ENCODE results near the gene PLA2G2D.

PLA2G2D gene

DNA sequence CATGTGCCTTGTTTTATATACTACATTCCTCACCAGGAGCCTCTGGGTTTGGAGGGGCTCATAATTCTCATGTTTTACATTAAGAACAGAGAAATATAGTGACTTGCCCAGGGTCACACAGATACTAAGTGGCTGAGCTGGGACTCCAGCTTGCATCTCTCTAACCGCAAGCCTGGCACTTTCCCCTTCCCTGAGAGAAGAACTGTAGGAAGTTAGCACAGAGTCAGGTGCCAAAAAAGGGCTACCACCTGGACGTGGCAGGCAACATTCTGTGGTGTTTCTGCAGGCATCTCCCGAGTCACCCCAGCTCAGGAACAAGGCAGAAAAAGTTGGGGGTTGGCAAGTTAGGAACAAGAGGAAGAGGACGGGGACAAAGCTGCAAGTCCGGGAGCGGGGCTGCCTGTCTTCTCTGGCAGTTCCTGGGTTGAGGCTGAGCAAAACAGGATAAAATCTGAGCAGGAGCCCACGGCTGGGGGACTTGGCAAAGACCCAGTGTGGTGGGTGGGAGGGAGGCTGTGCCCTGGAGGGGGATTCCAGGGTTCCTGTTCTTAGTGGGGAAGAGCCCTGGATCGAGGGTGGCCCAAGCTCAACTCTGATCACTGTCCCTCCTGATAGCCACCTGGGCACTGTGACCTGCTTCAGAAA is 39.6 kb downstream of the PLA2G2D start:
- Histone ChIP-seq H3K27me3 (ENCODE audit: control insufficient read depth, insufficient read depth, low read length) (peaks cover 51% of the 10 kb centered on the region), H3K9ac (ENCODE audit: low read depth, low read length) (no peak overlapping the region), H3K9me3 (replicated peaks; ENCODE audit: low read length) (no peaks in the 10 kb centered on the region), H3K4me2 (ENCODE audit: low read length) (no peak overlapping the region), H3K4me3 (ENCODE audit: low read length) (no peak overlapping the region), H3K36me3 (ENCODE audit: insufficient read depth, low read length) (no peaks in the 10 kb centered on the region), H3K4me1 (ENCODE audit: control insufficient read depth, insufficient read depth, low read length) (no peaks in the 10 kb centered on the region)

DNA sequence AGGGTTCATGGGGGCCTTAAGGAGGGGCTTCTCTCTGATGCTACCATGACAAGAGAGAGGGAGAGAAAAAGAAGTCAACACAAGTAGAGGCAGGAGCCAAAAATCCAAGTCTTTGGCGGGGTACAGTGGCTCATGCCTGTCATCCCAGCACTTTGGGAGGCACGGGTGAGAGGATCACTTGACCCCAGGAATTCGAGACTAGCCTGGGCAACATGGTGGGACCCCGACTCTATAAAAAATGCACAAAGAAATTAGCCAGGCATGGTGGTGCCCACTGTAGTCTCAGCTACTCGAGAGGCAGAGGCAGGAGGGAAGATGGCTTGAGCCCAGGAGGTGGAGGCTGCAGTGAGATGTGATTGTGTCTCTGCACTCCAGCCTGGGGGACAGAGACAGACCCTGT is 40.6 kb downstream of the PLA2G2D start:
- Histone ChIP-seq H3K4me1 (ENCODE audit: control insufficient read depth, insufficient read depth, low read length) (no peaks in the 10 kb centered on the region), H3K4me3 (ENCODE audit: low read length) (no peak overlapping the region), H3K9me3 (replicated peaks; ENCODE audit: low read length) (no peaks in the 10 kb centered on the region), H3K4me2 (ENCODE audit: low read length) (no peak overlapping the region), H3K36me3 (ENCODE audit: insufficient read depth, low read length) (no peaks in the 10 kb centered on the region), H3K27me3 (ENCODE audit: control insufficient read depth, insufficient read depth, low read length) (peaks cover 44% of the 10 kb centered on the region), H3K9ac (ENCODE audit: low read depth, low read length) (no peak overlapping the region)

DNA sequence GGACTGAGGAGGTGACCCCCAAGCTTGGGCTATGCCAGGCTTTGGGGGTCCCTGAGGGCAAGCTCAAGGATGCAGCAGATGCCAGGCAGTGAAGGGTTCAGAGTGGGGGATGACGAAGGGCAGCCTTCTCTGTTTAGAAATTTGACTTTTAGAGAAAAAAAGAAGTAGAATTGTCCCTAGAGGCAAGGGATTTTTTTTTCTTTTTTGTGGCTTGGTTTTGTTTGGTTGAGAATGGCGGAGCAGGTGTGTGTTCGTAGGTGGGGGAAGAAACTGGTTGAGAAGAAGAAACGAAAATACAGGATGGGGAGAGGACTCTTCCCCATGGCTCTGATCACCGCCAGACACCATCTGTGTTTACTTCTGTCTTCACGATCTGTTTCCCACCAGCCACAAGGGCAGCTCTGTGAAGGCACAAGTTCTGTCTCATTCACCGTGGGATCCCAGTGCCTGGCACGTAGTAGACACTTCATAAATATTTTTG is 41.1 kb downstream of the PLA2G2D start:
- no peaks in the 10 kb centered on the region for H3K4me1 ChIP-seq (ENCODE audit: control insufficient read depth, insufficient read depth, low read length)
- H3K9me3 ChIP-seq (replicated peaks; ENCODE audit: low read length): no peaks in the 10 kb centered on the region
- H3K4me3 ChIP-seq (ENCODE audit: low read length): no peak overlapping the region
- H3K4me2 ChIP-seq (ENCODE audit: low read length): no peak overlapping the region
- H3K27me3 ChIP-seq (ENCODE audit: control insufficient read depth, insufficient read depth, low read length): peaks cover 44% of the 10 kb centered on the region
- H3K36me3 ChIP-seq (ENCODE audit: insufficient read depth, low read length): no peaks in the 10 kb centered on the region
- no peak overlapping the region for H3K9ac ChIP-seq (ENCODE audit: low read depth, low read length)

DNA sequence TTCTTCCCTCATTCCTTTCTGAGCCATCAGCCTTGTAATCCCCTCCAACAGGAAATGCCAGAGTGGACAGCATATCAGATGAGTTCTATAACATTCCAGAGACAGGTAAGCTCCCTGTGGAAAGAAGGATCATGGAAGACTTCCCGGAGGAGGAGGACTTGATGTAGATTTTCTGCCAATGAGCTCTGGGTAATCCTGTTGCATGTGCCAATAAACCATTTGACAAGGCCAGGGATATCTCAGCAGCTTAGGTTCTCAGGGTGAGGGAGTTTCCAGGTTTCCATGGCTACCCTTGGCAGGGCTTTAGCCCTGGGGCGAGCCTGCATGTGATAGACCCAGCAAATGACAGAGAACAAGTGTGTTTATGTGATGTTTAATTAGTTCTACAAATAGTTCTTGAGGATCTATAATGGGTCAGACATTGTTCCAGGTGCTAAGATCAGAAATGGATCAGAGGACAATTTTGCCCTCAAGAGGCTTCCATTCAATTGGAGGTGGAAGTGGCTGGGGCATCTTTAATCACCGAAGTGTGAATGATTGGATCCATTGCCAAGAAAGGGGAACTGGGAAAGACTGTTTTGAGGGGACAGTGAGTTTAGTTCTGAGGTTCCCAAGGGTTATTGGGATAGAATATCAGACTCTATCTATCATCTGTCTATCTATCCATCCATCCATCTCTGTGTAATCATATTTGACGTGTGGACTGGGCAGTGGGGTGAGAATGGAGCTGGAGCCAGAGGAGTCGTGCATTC is 42.5 kb downstream of the PLA2G2D start:
- Histone ChIP-seq H3K9me3 (replicated peaks; ENCODE audit: low read length) (no peaks in the 10 kb centered on the region), H3K4me2 (ENCODE audit: low read length) (no peak overlapping the region), H3K27me3 (ENCODE audit: control insufficient read depth, insufficient read depth, low read length) (peaks cover 41% of the 10 kb centered on the region), H3K4me1 (ENCODE audit: control insufficient read depth, insufficient read depth, low read length) (no peaks in the 10 kb centered on the region), H3K36me3 (ENCODE audit: insufficient read depth, low read length) (no peaks in the 10 kb centered on the region), H3K9ac (ENCODE audit: low read depth, low read length) (no peak overlapping the region), H3K4me3 (ENCODE audit: low read length) (no peak overlapping the region)

DNA sequence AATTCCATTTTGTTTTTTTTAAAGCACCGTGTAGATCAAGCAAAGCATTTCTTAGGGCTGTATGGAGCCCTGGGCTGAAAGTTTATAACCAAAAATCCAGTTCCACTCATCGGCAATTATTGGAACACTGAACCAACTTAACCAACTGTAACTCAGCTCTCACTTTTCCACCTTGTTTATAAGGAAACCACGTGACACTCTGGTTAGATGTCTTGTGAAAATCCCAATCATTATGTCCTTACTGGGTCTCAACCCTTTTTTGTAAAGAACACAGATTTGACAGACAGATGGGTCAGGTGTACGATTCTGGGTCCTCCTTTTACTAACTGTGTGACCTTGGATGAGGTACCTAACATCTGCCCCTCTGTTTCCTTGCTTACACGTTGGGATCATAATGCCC is 43.1 kb downstream of the PLA2G2D start:
- Histone ChIP-seq H3K9me3 (replicated peaks; ENCODE audit: low read length) (no peaks in the 10 kb centered on the region), H3K4me2 (ENCODE audit: low read length) (no peak overlapping the region), H3K27me3 (ENCODE audit: control insufficient read depth, insufficient read depth, low read length) (peaks cover 41% of the 10 kb centered on the region), H3K36me3 (ENCODE audit: insufficient read depth, low read length) (no peaks in the 10 kb centered on the region), H3K9ac (ENCODE audit: low read depth, low read length) (no peak overlapping the region), H3K4me1 (ENCODE audit: control insufficient read depth, insufficient read depth, low read length) (no peaks in the 10 kb centered on the region), H3K4me3 (ENCODE audit: low read length) (no peak overlapping the region)

DNA sequence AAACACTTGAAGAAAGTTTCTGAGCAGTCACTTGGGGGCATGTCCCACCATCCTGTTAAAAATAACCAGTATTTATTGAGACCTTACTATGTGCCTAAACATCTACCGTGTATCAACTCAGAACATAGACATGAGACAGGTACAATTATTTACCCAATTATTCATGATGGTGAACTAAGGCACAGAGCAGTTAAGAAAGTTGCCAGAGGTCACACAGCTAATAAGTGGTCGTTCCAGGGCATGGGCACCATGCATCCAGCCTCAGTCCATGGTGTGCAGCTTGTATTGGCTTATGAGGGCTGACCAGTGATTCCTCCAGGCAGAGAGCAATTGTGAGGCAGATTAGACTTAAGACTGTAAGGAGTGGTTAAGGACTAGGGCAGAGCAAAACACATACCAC is 44.0 kb downstream of the PLA2G2D start:
- Histone ChIP-seq H3K4me2 (ENCODE audit: low read length) (no peak overlapping the region), H3K27me3 (ENCODE audit: control insufficient read depth, insufficient read depth, low read length) (peaks cover 37% of the 10 kb centered on the region), H3K9me3 (replicated peaks; ENCODE audit: low read length) (no peaks in the 10 kb centered on the region), H3K9ac (ENCODE audit: low read depth, low read length) (no peak overlapping the region), H3K4me3 (ENCODE audit: low read length) (no peak overlapping the region), H3K36me3 (ENCODE audit: insufficient read depth, low read length) (no peaks in the 10 kb centered on the region), H3K4me1 (ENCODE audit: control insufficient read depth, insufficient read depth, low read length) (no peaks in the 10 kb centered on the region)

DNA sequence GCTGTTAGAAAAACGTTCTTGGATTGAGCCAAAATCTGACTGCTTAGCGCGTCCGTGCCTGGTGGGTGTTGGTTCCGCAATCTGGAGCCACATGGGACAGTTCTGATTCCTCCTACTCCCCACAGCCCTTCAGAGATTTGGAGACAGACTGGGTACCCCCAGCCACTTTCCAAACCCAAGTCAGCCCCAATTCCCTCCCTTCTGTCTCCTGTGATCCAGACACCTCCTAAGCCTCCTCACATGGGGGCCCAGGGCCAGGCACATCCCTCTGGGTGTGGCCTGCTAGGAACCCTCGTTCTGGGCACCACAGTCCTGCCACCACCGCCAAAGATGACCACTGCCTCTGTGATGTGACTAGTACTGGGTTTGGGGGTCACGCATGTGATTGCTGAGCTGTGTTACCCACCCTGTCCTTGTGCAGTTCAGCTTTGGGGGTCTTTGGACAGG is 44.6 kb downstream of the PLA2G2D start:
- Histone ChIP-seq H3K4me3 (ENCODE audit: low read length) (no peak overlapping the region), H3K27me3 (ENCODE audit: control insufficient read depth, insufficient read depth, low read length) (peaks cover 37% of the 10 kb centered on the region), H3K36me3 (ENCODE audit: insufficient read depth, low read length) (no peaks in the 10 kb centered on the region), H3K4me2 (ENCODE audit: low read length) (no peak overlapping the region), H3K9me3 (replicated peaks; ENCODE audit: low read length) (no peaks in the 10 kb centered on the region), H3K4me1 (ENCODE audit: control insufficient read depth, insufficient read depth, low read length) (no peaks in the 10 kb centered on the region), H3K9ac (ENCODE audit: low read depth, low read length) (no peak overlapping the region)

DNA sequence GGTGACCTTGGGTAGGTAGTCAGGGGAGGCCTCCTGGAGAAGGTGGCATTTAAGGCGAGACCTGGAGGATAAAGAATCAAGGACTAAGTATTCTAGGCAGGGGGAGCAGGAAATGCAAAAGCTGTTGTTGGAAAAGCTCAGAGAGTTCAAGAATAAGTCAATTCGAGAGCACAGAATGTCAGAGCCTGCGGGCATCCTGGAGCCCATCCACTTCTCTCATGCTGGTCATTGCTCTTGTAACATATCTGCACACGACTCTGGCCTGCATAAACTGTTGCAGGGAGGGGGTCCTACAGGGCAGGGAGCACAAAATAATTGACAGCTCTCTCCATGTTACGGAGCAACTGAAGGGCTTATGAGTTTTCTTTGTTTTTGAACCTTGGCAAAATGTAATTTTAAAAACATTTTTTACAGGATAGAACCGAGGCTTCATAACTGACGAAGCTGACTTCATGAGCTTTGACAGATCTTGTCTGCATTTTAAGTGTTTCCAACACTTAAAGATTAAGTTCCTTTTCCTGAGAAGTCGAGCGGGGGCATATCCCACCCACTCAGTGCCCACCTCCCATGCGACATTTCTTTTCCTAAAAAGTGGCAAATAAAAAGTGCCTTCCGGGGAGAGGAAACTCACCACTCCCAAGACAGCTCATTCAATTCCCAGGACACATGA is 45.1 kb downstream of the PLA2G2D start:
- no peak overlapping the region for H3K9ac ChIP-seq (ENCODE audit: low read depth, low read length)
- H3K4me3 ChIP-seq (ENCODE audit: low read length): no peak overlapping the region
- no peak overlapping the region for H3K4me2 ChIP-seq (ENCODE audit: low read length)
- H3K4me1 ChIP-seq (ENCODE audit: control insufficient read depth, insufficient read depth, low read length): no peaks in the 10 kb centered on the region
- no peaks in the 10 kb centered on the region for H3K9me3 ChIP-seq (replicated peaks; ENCODE audit: low read length)
- no peaks in the 10 kb centered on the region for H3K36me3 ChIP-seq (ENCODE audit: insufficient read depth, low read length)
- H3K27me3 ChIP-seq (ENCODE audit: control insufficient read depth, insufficient read depth, low read length): peaks cover 39% of the 10 kb centered on the region

DNA sequence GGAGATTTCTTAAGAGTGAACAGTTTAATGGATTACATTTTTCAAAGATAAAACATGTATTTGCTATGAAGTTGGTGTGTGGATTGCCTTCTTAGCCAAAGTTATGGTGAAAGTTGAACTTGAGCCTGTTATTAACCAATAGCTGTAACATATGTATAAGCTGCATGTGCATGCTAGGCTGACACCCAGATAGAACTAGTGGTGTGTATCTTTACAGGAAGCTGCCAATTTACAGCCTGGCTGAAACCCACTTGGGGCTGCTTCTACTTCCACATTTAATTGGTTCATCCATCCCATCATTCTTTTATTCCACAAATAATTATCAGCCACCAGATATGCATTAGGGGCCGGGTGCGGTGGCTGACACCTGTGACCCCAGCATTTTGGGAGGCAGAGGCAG is 46.1 kb downstream of the PLA2G2D start:
- H3K36me3 ChIP-seq (ENCODE audit: insufficient read depth, low read length): no peaks in the 10 kb centered on the region
- no peak overlapping the region for H3K9ac ChIP-seq (ENCODE audit: low read depth, low read length)
- H3K9me3 ChIP-seq (replicated peaks; ENCODE audit: low read length): no peaks in the 10 kb centered on the region
- no peak overlapping the region for H3K4me2 ChIP-seq (ENCODE audit: low read length)
- H3K27me3 ChIP-seq (ENCODE audit: control insufficient read depth, insufficient read depth, low read length): peaks cover 36% of the 10 kb centered on the region
- H3K4me1 ChIP-seq (ENCODE audit: control insufficient read depth, insufficient read depth, low read length): no peaks in the 10 kb centered on the region
- H3K4me3 ChIP-seq (ENCODE audit: low read length): no peak overlapping the region

DNA sequence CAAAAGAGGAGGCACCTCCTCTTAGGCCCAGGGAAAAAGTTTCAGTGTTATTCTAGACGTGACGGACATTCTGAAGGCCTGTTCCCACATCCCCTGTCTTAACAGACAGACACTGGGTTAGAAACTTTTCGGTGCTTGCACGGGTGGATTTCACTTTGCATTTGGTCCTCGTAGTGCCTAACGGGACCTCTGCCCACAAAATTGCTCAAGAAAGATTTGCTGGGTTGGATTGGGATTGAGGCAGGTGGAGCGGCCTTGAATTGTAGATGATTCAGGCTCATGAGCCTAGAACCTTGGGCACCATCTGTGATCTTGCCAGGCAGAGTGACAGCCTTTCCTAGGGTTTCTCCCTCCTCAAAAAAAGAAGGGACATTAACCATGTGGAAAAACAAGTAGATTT is 46.6 kb downstream of the PLA2G2D start:
- H3K36me3 ChIP-seq (ENCODE audit: insufficient read depth, low read length): no peaks in the 10 kb centered on the region
- H3K27me3 ChIP-seq (ENCODE audit: control insufficient read depth, insufficient read depth, low read length): peaks cover 31% of the 10 kb centered on the region
- H3K4me1 ChIP-seq (ENCODE audit: control insufficient read depth, insufficient read depth, low read length): no peaks in the 10 kb centered on the region
- no peak overlapping the region for H3K4me3 ChIP-seq (ENCODE audit: low read length)
- no peak overlapping the region for H3K9ac ChIP-seq (ENCODE audit: low read depth, low read length)
- no peaks in the 10 kb centered on the region for H3K9me3 ChIP-seq (replicated peaks; ENCODE audit: low read length)
- no peak overlapping the region for H3K4me2 ChIP-seq (ENCODE audit: low read length)

DNA sequence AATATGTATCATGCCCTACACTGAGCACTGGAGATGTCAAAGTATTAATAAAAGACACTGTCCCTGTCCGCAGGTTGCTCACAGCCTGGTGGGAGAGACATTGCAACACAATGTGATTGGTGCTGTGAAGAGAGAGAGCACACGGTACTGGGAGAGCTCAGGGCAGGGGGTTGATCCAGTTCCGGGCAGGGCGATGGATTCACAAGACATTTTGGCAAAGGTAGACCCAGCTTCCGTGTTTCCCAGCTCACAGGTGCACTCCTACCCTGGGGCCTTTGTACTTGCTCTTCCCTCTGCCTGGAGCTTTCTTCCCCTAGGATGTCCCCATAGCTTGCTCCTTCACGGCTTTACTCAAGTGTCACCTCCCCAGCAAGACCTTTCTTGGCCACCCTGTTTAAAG is 47.9 kb downstream of the PLA2G2D start:
- no peaks in the 10 kb centered on the region for H3K9me3 ChIP-seq (replicated peaks; ENCODE audit: low read length)
- H3K27me3 ChIP-seq (ENCODE audit: control insufficient read depth, insufficient read depth, low read length): peaks cover 18% of the 10 kb centered on the region
- H3K9ac ChIP-seq (ENCODE audit: low read depth, low read length): no peak overlapping the region
- no peak overlapping the region for H3K4me3 ChIP-seq (ENCODE audit: low read length)
- H3K4me2 ChIP-seq (ENCODE audit: low read length): no peak overlapping the region
- H3K36me3 ChIP-seq (ENCODE audit: insufficient read depth, low read length): no peaks in the 10 kb centered on the region
- no peaks in the 10 kb centered on the region for H3K4me1 ChIP-seq (ENCODE audit: control insufficient read depth, insufficient read depth, low read length)

Data from skeletal muscle satellite cell (primary cell).